HG02981 (cell line): ENCODE data around the gene PKD1L1.

Experiments
- ATAC-seq: cut with Tn5 transposase; IDR thresholded peaks from one replicate; pipeline ENCODE4 v1.9.1; 2021; ENCODE audit warnings: mild to moderate bottlenecking, moderate library complexity; ENCODE audit not compliant: unreplicated experiment

PKD1L1 gene

DNA sequence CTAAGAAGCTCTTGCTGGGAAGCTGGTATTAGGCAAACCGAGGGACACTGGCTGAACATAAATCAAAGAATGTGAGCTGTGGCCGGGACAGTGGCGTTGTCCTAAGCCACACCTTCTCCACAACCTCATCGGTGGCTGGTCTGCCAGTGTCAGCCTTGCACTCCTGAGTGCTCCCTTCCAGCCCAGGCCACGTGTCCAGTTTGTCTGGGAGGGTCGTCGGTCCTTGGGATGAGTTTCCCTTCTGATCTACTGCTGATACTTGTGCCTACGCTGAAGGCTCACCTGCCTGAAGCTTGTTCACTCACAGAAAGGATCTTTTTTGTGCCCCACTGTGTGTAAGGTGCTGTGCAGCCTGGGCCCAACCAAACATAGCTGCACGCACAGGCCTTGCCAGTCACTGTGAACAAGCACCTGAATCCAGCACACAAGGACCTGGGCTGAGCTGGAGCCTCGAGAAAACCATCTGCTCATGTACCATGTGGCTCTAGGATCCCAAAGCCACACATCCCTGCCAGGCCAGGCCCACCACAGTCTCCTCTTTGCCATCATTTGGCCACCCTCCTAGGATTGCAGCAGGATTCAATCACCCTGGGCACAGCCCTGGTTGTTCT, 116.1 kb downstream of the PKD1L1 start:
- no peak for ATAC-seq

DNA sequence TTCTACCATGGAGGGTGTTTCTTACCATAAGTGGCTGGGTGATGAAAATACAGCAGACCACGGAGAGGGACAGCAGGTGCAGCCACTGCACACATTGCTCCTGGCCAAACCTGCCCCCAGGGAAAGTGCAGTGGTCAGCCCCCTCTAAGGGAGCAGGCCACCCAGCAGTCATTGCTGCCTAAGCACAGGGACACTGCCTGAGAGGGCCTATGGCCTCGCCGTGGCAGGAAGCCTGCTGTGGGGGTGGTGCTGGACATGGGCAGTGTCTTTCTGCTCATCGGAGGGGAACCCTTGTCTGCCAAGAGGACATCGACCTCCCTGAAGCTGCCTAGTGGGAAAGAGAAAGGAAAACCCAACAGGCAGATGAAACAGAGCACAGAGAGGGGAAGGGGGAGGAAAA, 118.3 kb downstream of the PKD1L1 start:
- no peak for ATAC-seq

- no peak for ATAC-seq
Measured at GRCh38 chr7:47827871-47828270, 120.4 kb downstream of the PKD1L1 start.

DNA sequence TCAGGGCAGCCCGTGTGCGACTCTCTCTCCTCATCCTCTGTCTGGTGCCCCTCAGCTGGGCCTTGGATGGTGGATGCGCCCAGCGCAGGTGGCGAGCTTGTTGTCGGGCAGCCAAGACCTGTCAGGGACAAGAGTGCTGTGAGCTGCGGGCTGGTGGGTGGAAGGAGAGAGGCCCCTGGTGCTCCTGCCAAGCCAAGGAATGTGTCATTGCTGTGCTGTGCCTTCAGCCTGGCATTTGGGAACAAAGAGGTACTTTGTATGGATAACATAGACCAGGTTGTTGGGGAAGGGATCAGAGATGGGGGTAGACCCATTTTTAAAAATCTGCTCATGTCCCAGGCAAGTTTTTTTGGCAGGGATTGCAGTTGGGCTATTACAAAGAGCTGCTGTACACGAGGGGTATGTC, 120.9 kb downstream of the PKD1L1 start:
- no peak for ATAC-seq

- no peak for ATAC-seq
Measured at GRCh38 chr7:47826754-47827153, 121.5 kb downstream of the PKD1L1 start.

DNA sequence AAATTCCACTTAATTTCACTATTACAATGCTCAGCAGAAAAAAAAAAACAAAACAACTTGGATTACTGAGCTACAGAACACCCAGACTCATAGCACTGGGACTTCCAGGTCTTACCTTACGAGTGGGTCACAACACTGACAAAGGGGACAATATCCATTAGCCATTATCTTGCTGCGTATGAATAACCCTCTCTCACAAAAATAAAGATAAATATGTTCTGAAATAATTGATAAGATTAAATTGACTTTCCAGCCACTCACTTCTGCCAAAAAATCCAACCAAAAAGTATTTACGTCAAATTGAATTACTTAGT, 128.7 kb downstream of the PKD1L1 start:
- ATAC-seq, result no peak

DNA sequence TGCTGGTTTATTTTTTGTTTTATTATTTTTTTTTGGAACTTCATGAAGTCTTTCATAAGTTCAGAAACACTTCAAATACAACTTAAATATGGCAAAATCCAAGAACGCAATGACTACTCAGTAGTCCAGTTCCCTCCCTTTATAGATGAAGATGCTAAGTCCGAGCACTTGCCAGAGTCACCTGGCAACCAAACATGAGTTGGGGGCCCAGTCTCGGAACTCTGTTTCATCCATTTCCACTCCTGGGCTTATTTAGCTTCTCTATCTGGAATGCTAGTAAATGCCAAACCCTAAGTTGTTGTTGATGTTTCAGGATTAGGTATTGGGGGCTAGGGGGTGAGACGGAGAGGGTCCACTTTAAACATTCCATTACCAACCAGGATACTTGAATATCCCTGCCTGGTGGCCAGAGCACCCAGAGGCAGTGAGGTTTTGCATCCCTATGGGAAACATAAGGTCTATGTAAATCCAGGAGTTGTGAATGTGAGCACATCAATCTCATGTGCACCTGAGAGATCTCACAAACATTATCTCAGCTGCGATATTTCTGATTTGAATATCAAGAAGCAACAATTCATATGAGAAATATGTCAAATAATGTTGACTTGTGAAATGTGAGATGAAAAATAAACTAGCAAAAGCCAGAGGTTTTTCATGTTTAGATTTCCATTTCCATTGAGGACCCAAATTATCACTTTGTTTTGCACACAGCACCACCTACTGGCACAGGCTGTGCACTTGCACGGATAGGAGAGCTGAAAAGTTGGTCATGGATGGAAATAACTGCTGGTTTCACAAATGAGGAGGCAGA, 129.3 kb downstream of the PKD1L1 start:
- ATAC-seq, result peak; percentile 61

GRCh38 chr7:47817917-47818316, 130.3 kb downstream of the PKD1L1 start:
- no peak for ATAC-seq

DNA sequence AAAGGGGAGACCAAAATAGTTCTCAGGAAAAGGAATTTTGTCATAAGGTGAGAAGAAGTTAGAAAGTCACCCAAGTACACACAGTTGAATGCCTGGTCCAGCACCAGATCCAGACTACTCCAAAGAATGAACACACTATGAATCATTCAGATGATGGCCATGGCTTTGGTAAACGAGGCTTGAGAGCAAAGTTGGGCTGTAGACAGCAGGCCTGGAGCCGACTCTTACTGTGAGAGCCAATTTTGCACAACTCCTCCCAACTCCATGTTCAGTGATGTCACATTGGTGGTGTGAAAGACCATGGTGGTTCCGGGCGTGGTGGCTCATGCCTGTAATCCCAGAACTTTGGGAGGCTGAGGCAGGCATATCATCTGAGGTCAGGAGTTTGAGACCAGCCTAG, 131.6 kb downstream of the PKD1L1 start:
- no peak for ATAC-seq

DNA sequence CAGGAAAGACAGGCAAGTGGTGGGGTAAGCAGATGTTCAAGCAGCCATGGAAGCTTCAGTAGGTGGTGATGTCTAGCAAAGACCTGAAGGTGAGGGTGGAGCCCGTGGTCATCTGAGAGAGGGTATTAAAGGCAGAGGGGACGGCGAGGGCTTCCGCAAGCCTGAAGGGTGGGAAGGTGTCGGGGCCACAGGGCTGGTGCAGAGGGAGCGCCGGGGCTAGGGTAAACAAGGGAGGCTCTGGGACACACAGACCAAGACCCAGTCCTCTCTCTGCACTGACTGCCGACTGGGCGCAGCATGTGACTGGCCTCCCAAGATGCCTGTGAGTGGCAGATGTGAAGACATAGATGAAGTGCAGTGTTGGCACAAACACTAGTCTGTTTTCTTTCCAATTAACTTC, 132.4 kb downstream of the PKD1L1 start:
- no peak for ATAC-seq

DNA sequence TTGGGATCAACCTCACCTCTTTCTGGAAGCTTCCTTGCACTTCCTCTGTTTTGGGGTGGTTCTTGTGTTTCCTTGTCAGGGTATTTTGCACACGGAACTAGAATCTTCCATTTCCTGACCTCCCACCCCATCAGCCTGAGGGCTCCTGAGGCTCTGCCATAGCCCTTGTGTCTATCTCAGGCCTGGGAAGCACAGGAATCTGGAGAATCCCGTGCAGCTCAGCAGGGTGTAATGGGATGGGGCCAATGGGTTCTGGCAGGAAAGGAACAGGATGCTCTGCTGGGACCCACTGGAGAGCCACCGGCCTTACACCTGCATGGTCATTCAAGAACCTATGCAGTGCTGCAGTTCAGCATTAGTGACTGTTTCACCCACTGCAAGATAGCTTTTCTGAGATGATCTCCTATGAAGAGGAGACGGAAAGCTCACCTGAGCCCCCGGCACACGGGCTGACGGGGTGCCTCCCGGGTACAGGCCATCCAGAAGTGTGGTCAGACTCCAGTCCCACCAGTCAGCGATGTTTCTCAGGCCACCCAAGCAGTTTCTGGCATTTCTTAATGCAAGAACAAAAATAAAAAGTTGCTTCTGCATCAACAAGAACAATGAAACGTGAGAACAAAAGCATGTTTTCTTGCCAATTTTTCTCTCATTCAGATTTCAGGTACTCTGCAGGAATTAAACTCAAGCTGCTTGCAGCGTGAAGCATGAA, 133.2 kb downstream of the PKD1L1 start:
- no peak for ATAC-seq

DNA sequence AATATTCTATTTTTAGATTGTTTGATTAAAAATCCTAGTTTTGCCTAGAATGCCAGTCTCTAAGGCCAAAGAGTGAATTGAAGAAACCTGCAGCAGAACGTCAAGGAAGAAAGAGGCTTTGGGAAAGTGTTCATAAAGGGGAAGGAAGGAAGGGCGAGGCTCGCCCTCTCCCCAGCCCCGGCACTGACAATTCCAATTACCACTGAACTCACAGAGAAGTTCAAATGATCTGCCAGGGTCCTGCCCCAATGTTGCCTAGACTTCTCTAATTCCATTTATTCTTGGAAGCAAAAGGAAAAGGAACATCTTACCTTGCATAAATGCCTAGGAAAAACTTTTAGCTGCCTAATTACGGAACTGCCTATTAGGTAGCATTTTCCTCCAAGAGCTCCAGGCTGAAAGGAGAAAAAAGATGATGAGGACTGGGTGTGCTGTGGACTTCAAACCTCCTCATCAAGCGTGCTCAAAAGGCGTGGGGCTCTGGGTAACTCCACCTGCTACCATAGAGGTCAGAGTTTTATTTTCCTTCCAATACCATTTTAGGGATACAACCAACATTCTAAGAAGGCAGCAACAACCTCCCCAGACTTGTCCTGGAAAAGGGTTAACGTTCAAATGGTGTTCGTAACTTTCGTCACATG, 134.5 kb downstream of the PKD1L1 start:
- no peak for ATAC-seq

DNA sequence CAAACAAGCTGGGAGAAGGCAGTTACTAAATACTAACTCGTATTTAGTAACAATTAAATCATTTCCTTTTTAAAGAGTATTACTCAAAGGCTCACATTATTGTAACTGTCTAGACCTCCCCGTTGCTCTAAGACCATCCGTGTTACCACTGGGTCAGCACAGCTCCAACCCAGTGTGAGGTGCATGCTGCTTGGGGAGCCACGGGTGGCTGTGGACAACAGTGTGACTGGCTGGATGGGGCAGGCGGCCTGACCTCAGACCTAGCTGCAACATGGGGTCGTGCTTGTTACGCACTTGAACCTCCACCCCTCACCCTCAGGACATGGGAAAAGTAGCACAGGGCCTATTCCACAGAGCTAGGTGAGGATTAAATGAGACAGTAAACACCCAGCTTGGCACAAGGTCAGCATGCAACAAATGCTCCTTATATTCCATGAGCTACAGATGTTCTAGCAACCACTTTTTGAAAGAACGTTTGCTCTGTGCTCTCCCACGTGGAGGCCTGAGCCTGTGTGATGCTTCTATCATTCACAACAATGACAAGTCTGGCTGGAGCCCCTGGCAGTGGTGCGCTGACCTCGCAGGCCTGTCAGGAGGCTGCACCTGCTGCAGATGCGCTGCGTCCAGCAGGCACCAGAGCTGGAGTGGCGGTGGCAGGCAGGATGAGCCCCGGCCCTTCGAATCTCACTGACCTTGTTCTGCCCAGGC, 135.7 kb downstream of the PKD1L1 start:
- no peak for ATAC-seq

DNA sequence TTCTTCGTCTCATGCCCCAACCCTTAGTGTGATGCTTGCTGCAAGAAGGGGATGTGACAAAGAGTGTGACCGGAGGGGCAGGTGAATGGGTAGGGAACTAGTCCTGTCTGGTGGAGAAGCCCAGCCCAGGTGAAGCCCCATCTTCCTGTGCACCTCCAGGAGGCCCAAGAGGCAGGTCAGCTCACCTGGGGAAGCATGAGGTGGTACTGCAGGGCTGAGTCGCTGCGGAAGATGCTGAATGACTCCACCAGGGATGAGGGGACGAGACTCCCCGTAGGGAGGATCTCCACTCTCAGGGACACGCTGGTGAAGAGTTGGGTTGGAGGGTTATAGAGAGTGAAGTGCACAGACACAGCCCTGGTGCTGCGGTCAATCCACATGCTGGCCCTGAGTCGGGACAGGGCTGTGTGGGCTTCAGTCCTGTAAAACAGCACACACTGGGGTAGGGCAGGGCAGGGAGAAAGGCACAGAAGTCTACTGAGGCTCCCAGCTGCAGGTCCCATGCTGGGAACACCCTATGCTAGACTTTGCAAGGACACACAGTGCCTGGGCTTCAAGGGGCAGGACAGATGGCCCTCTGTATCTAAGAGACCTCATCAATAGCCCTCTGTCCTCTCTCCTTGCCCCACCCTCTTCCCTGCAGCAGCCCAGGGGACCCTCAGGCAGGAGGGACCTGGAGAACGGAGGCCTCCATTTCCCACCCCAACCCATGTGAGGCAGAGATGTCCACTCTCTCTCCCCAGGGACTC, 136.5 kb downstream of the PKD1L1 start:
- no peak for ATAC-seq

DNA sequence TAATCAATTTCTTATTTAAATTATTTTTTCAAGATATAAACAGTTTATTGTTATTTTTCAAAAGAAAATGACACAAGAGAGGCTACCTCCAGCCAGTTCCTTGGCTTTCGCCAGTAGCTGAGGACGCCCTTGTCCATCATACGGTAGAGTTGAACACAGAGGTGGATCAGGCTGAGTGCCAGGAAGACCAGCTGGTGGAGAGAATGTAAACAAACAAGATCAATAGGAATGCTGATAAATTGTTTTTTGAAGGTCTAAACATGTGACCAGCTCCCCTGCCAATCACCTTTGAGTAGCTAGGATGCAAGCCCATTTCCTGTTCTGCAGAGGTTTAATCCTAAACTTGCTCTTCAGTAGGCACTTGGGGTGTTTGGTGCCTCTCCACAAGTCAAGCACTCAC, 138.9 kb downstream of the PKD1L1 start:
- no peak for ATAC-seq

- ATAC-seq, result no peak
Measured at GRCh38 chr7:47808321-47808720, 139.9 kb downstream of the PKD1L1 start.

- no peak for ATAC-seq
Measured at GRCh38 chr7:47807756-47808155, 140.5 kb downstream of the PKD1L1 start.

GRCh38 chr7:47807126-47807525, 141.1 kb downstream of the PKD1L1 start:
- no peak for ATAC-seq

DNA sequence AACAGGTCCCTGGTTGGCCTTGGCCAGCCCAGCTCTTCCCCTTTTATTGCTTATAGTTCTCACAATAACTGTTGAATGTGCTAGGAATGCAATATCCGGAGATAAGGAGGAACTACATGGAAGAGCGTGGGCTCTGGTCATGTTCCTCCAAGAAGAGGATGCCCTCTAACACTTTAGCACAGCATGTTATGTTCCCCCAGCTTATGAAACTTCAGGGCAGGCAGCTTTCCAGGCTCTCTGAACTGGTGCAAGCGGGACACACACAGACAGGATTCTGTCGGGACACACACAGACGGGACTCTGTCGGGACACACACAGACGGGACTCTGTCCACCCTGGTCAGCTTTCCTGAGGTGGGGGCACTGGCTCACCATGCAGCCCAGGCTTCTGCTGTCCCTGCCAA, 141.6 kb downstream of the PKD1L1 start:
- ATAC-seq, result no peak

DNA sequence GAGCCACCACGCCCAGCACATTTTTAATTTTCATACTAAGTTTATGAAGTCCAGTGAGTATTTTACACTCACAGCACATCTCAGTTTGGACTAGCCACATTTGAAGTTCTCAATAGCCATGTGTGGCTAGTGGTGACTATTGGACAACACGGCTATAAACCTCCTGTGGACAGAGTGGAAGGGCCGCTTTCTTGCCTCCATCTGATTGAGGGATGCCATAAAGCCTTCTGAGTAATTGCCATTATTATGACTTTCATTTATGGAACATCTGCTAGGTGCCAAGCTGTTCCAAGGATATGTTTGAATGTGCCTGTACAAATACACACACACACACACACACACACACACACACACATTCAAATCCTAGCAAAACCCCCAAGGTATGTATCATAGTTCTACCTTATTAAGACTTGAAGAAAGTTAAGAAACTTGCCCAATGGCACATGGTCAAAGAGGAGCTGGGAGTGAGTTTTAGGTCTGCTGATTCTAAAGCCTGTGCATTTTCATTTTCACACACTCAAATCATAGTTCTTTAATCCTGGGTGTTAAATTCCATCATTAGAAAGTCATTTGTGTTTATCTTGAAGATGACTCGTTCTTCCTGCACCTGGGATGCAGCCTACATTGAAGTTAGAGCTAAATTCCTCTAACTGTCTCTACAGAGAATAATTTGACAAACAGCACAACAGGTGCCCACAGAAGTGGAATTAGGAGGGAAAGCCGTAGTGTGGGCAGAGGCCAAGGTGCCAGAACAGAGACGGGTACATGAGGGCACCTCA, 143.3 kb downstream of the PKD1L1 start:
- ATAC-seq, result no peak
